ENCODE data around the gene FGF14.

FGF14 gene

GRCh38 chr13:102003848-102004570 is 397.8 kb downstream of the FGF14 start (continued):
- no peak for TF ChIP-seq ZNF148 (tag by site-specific recombination; IDR thresholded peaks at IDR 0.05; ENCODE audit: borderline replicate concordance)
- TF ChIP-seq MYNN (tag by site-specific recombination; IDR thresholded peaks at IDR 0.05; ENCODE audit: borderline replicate concordance): no peak
- TF ChIP-seq ZNF692 (tag by site-specific recombination; IDR thresholded peaks at IDR 0.05): no peak
- TF ChIP-seq ZNF624 (tag by site-specific recombination; IDR thresholded peaks at IDR 0.05): no peak

GRCh38 chr13:102002287-102002686 is 399.6 kb downstream of the FGF14 start:
- Histone ChIP-seq H3K36me3 (ENCODE audit: control insufficient read depth in 2 of 2, insufficient read depth in 1 of 2, low read length in 2 of 2) (no peaks in the 10 kb centered on the region), H3K9me3 (ENCODE audit: control insufficient read depth, insufficient read depth, low read depth, low read length) (no peaks in the 10 kb centered on the region), H3K4me1 (ENCODE audit: control insufficient read depth, insufficient read depth, low read length) (no peaks in the 10 kb centered on the region), H3K4me3 (ENCODE audit: low read depth, low read length) (no peak overlapping the region), H3K27ac (ENCODE audit: extremely low read depth, low read depth, low read length) (no peak overlapping the region)
- ChIA-PET POLR2A (no interaction called here), CTCF (no interaction called here)
- TF ChIP-seq ZBTB7A (tag by site-specific recombination; IDR thresholded peaks at IDR 0.05; ENCODE audit: low read depth) (no peak), HOXD13 (CRISPR knock-in tag; IDR thresholded peaks at IDR 0.05; ENCODE audit: borderline replicate concordance) (no peak), ZBTB49 (tag by site-specific recombination; IDR thresholded peaks at IDR 0.05; ENCODE audit: low read depth) (no peak), ZNF23 (tag by site-specific recombination; IDR thresholded peaks at IDR 0.05; ENCODE audit: borderline replicate concordance) (no peak), ZBTB6 (tag by site-specific recombination; IDR thresholded peaks at IDR 0.05) (no peak), ZNF112 (tag by site-specific recombination; IDR thresholded peaks at IDR 0.05) (no peak), ZNF146 (tag by site-specific recombination; IDR thresholded peaks at IDR 0.05) (no peak), ZIC2 (tag by site-specific recombination; IDR thresholded peaks at IDR 0.05) (no peak), ZNF423 (tag by site-specific recombination; IDR thresholded peaks at IDR 0.05) (no peak), MYNN (tag by site-specific recombination; IDR thresholded peaks at IDR 0.05; ENCODE audit: borderline replicate concordance) (no peak), SP2 (tag by site-specific recombination; IDR thresholded peaks at IDR 0.05) (no peak), ZNF169 (tag by site-specific recombination; IDR thresholded peaks at IDR 0.05) (no peak), ZFP41 (tag by site-specific recombination; IDR thresholded peaks at IDR 0.05; ENCODE audit: borderline replicate concordance) (no peak), ZBTB20 (tag by site-specific recombination; IDR thresholded peaks at IDR 0.05) (no peak), ZBTB8A (tag by site-specific recombination; IDR thresholded peaks at IDR 0.05) (no peak), ZNF843 (tag by site-specific recombination; IDR thresholded peaks at IDR 0.05) (no peak), TCF7L2 (IDR thresholded peaks at IDR 0.05; ENCODE audit: borderline replicate concordance, low read depth, low read length) (no peak), HIC1 (tag by site-specific recombination; IDR thresholded peaks at IDR 0.05) (no peak)
